ENCODE measurements around the gene ONECUT3.

GRCh38 chr19:1782521-1782920, 29.2 kb downstream of the ONECUT3 start:
- TF ChIP-seq CTCF (IDR thresholded peaks at IDR 0.05) (no peak), EZH2 (IDR thresholded peaks at IDR 0.05) (no peak)
